ENCODE results near the gene PLCB4. TPM values are rescaled to one million over a fixed set of nuclear protein-coding genes. Genes with fewer than 3 reads are reported as not detected.

PLCB4 gene
- total RNA-seq, 4 donors from 2014 or later = 2.7 to 11.4 (median 6.5) TPM

DNA sequence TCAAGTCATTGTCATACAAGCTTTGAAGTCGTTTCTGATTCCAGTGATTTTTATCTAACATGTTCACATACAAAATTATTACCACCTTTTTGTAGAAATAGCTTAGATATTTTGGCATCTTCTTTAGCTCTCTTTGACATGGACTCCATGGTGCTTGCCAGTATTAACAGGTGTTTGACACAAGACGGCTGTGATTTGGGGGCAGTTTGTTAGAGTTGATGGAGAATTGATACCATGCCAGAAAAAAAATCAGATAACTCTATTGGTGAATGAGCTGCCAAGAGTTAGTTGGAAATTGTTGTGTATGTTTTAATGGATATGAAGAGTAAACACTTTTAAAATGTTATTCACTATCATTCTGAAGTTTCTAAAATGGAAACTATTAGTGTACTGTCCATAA, 298.9 kb downstream of the PLCB4 start:
- intact Hi-C loops (cut with DNase I; ENCODE audit: low total_unique reads) = loop anchor here (10.0 kb wide), 1 partner anchor 513 kb away; no protein-coding TSS in a partner anchor
- TF ChIP-seq, protein P1, sequence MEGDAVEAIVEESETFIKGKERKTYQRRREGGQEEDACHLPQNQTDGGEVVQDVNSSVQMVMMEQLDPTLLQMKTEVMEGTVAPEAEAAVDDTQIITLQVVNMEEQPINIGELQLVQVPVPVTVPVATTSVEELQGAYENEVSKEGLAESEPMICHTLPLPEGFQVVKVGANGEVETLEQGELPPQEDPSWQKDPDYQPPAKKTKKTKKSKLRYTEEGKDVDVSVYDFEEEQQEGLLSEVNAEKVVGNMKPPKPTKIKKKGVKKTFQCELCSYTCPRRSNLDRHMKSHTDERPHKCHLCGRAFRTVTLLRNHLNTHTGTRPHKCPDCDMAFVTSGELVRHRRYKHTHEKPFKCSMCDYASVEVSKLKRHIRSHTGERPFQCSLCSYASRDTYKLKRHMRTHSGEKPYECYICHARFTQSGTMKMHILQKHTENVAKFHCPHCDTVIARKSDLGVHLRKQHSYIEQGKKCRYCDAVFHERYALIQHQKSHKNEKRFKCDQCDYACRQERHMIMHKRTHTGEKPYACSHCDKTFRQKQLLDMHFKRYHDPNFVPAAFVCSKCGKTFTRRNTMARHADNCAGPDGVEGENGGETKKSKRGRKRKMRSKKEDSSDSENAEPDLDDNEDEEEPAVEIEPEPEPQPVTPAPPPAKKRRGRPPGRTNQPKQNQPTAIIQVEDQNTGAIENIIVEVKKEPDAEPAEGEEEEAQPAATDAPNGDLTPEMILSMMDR (IDR thresholded peaks at IDR 0.05) = no peak
- TF ChIP-seq POLR2A (IDR thresholded peaks at IDR 0.05) = no peak
- H3K4me3 ChIP-seq (ENCODE audit: low read depth, poor library complexity, severe bottlenecking) = no peak overlapping the region
- no peak for DNase-seq (ENCODE audit: low spot score in 2 of 2)
- 34 to 35% methylated on average over 2 of the region's 2 CpGs for WGBS, 2 donors

DNA sequence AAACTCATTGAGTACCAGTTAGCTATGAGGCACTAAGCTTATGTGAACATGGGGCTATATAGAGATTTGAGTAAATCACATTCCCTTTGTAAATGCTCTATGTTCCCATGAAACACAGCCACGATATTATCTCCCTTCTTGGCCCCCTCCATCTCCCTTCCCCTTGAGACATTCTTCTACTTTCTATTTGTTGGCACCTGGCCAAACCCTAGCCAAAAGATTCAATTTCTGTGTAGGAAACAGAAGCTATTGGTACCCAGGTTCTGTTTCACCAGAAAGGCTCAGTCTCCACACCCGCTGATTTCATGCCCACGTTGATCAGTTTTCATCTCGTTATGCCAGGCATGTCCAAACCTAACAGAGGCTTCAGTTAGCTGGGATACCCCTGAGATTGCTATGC, 300.0 kb downstream of the PLCB4 start:
- WGBS, 2 donors = 63 to 76% methylated on average over 4 of the region's 4 CpGs
- intact Hi-C loops (cut with DNase I; ENCODE audit: low total_unique reads) = loop anchor here (10.0 kb wide), 1 partner anchor 514 kb away; no protein-coding TSS in a partner anchor

DNA sequence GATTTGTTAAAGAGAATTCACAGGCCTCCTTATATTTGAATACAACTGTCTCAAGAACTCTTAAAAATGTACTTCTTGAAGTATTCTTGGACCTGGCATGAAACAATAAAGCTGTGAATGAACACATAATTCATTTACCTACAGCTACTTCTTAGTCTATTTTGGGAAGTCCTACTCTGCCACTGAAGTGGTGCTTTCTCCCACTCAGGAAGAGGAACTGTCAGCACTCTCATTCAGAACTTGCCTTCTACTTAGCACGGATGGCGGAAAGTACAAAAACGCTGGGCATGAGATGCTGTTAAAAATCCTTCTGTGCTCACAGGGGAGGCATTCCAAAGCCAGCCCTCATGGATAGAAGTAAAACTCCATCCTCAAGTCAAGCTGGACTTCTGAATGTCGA, 300.7 kb downstream of the PLCB4 start:
- WGBS, 2 donors = 91 to 94% methylated on average over 4 of the region's 4 CpGs
- TF ChIP-seq, protein P1 (IDR thresholded peaks at IDR 0.05) = no peak
- TF ChIP-seq POLR2A (IDR thresholded peaks at IDR 0.05) = no peak
- intact Hi-C loops (cut with DNase I; ENCODE audit: low total_unique reads) = loop anchor here (10.0 kb wide), 1 partner anchor 515 kb away; no protein-coding TSS in a partner anchor
- DNase-seq (ENCODE audit: low spot score in 2 of 2) = no peak
- no peak overlapping the region for H3K4me3 ChIP-seq (ENCODE audit: low read depth, poor library complexity, severe bottlenecking)

More for the DNA sequence above, 300.0 kb downstream of the PLCB4 start:
- no peak for TF ChIP-seq POLR2A (IDR thresholded peaks at IDR 0.05)
- TF ChIP-seq, protein P1 (IDR thresholded peaks at IDR 0.05) = no peak
- H3K4me3 ChIP-seq (ENCODE audit: low read depth, poor library complexity, severe bottlenecking) = no peak overlapping the region
- DNase-seq (ENCODE audit: low spot score in 2 of 2) = no peak

DNA sequence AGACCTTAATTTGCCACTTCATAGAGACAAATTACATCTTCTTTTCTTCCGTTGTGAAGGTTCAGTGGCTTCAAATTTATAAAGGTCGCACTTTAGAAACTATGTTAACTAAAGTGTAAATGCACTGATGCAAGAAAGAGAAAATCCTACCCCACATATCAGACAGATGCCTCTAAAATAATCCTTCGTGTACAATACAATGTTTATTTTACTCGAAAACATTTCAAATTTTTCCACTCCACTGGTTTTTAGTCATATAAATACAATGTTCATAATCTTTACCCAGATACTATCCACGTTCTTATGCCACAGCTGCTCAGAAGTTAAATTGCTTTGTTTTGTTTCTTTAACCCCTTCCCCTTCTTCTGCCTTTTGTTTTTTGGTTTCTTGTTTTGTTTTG, 305.2 kb downstream of the PLCB4 start:
- no peak overlapping the region for H3K4me3 ChIP-seq (ENCODE audit: low read depth, poor library complexity, severe bottlenecking)
- DNase-seq (ENCODE audit: low spot score in 2 of 2) = no peak
- no peak for TF ChIP-seq POLR2A (IDR thresholded peaks at IDR 0.05)
- TF ChIP-seq, protein P1 (IDR thresholded peaks at IDR 0.05) = no peak
- 82 to 83% methylated on average over 5 of the region's 5 CpGs for WGBS, 2 donors
- intact Hi-C loops (cut with DNase I; ENCODE audit: low total_unique reads) = no loop called here

DNA sequence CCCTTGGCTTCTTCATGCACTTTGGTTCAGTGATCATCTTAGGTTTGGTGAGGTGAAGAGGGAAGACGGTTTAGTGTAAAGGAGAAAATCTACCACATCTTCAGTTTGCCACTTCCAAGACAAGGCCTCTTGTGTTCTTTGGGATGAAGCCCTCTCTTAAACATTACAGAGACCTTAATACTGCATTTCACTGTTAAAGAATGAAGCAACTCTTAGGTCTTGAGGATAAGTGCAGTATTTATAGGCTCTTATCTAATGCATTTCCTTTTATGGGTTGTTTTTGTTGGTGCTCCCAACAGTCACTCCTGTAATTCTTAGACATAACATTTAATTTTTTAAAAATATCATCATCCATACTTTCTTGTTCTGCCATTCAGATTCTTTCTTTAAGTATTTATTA, 305.6 kb downstream of the PLCB4 start:
- no peak overlapping the region for H3K4me3 ChIP-seq (ENCODE audit: low read depth, poor library complexity, severe bottlenecking)
- TF ChIP-seq, protein P1 (IDR thresholded peaks at IDR 0.05) = no peak
- no peak for TF ChIP-seq POLR2A (IDR thresholded peaks at IDR 0.05)
- intact Hi-C loops (cut with DNase I; ENCODE audit: low total_unique reads) = no loop called here
- DNase-seq (ENCODE audit: low spot score in 2 of 2) = no peak
- WGBS, 2 donors = 87 to 98% methylated on average over 1 of the region's 1 CpG

DNA sequence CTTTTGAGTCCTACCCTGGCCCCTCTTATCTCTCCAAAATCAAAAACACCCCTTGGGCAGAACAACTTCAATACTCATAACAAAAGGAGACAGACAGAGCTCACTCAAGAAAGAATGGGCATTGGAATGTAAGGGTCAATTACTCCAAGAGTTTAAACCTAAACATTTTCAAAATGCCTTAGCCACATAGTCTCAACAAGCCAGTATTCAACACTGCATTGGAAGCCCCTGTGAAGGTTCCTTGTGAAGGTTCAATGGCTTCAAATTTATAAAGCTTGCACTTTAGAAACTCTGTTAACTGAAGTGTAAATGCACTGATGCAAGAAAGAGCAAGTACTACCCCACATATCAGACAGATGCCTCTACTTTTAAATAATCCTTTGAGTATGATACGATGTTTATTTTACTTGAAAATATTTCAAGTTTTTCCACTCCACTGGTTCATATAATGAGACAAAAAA, 306.4 kb downstream of the PLCB4 start:
- H3K4me3 ChIP-seq (ENCODE audit: low read depth, poor library complexity, severe bottlenecking) = no peak overlapping the region
- WGBS, 2 donors = 77 to 88% methylated on average over 1 of the region's 1 CpG
- DNase-seq (ENCODE audit: low spot score in 2 of 2) = no peak
- intact Hi-C loops (cut with DNase I; ENCODE audit: low total_unique reads) = no loop called here
- TF ChIP-seq, protein P1 (IDR thresholded peaks at IDR 0.05) = no peak
- TF ChIP-seq POLR2A (IDR thresholded peaks at IDR 0.05) = no peak

Data from lower leg skin (tissue), 4 donors.